SK-N-SH (cell line): Measurements from ENCODE around the gene GDPD5. TPM values are rescaled to one million over a fixed set of nuclear protein-coding genes. Genes with fewer than 3 reads are reported as not detected.

Experiments used
- CTCF ChIA-PET: fragments of 300-600, 350-600 bp; formaldehyde crosslinking; extraction: SDS; loops from one replicate; lab custom pipeline; 2021; lab: Yijun Ruan, JAX
- POLR2A ChIA-PET: fragments of 350-600 bp; sonication (Branson Sonifier 250); formaldehyde crosslinking; extraction: SDS; loops from one replicate; lab custom pipeline; 2020; ENCODE audit warnings: antibody characterized with exemption, inconsistent platforms; lab: Yijun Ruan, JAX
- DNase-seq: peaks from one replicate; pipeline ENCODE4 v3.0.0; 2012
- H2AFZ ChIP-seq: fragments of 200-600 bp; sonication (generic); 2 replicates; pipeline ENCODE4 v1.8.1; 2016; ENCODE audit warnings: antibody characterized with exemption, mild to moderate bottlenecking, low read depth
- H3F3A ChIP-seq: fragments of 200-600 bp; sonication (generic); replicated peaks from 2 replicates; pipeline ENCODE3; 2016; ENCODE audit warnings: antibody characterized with exemption, mild to moderate bottlenecking; ENCODE audit not compliant: insufficient read depth
- H3K27ac ChIP-seq, 2 experiments: fragments of 200-500 bp in 1 of 2; fragments of 200-600 bp in 1 of 2; sonication (Bioruptor generic) in 1 of 2; sonication (generic), shearing (Covaris generic) in 1 of 2; 2 replicates each; pipeline versions ENCODE4 v1.5.1 to v1.6.1; 2014 to 2016; ENCODE audit warnings: low read depth in 2 of 2, inconsistent platforms in 1 of 2, low read length in 1 of 2, mild to moderate bottlenecking in 1 of 2, mixed read lengths in 1 of 2
- H3K27me3 ChIP-seq: fragments of 200-600 bp; sonication (generic), shearing (Covaris generic); 2 replicates; pipeline ENCODE4 v1.6.1; 2016; ENCODE audit warnings: mixed run types; ENCODE audit not compliant: insufficient read depth
- H3K36me3 ChIP-seq, 2 experiments: fragments of 200-500 bp in 1 of 2; fragments of 200-600 bp in 1 of 2; sonication (Bioruptor generic) in 1 of 2; sonication (generic) in 1 of 2; replicated peaks in 1 of 2; 2 replicates each; pipeline versions ENCODE3 to v1.5.1; 2014 to 2016; ENCODE audit warnings: low read length in 1 of 2, mild to moderate bottlenecking in 1 of 2; ENCODE audit not compliant: insufficient read depth in 2 of 2, control insufficient read depth in 1 of 2
- H3K4me1 ChIP-seq, 2 experiments: fragments of 200-500 bp in 1 of 2; fragments of 200-600 bp in 1 of 2; sonication (Bioruptor generic) in 1 of 2; sonication (generic), shearing (Covaris generic) in 1 of 2; 2 replicates each; pipeline versions ENCODE4 v1.5.1 to v1.6.1; 2014 to 2016; ENCODE audit warnings: low read depth in 1 of 2, low read length in 1 of 2, mixed run types in 1 of 2; ENCODE audit not compliant: insufficient read depth in 2 of 2, control insufficient read depth in 1 of 2
- H3K4me2 ChIP-seq: fragments of 200-600 bp; sonication (generic), shearing (Covaris generic); 2 replicates; pipeline ENCODE4 v1.6.1; 2017; ENCODE audit warnings: mixed run types
- H3K4me3 ChIP-seq, 2 experiments: fragments of 200-500 bp in 1 of 2; fragments of 200-600 bp in 1 of 2; sonication (Bioruptor generic) in 1 of 2; sonication (generic), shearing (Covaris generic) in 1 of 2; 2 replicates each; pipeline versions ENCODE4 v1.5.1 to v1.8.1; 2014 to 2016; ENCODE audit warnings: low read depth in 2 of 2, inconsistent platforms in 1 of 2, low read length in 1 of 2, mild to moderate bottlenecking in 1 of 2, mixed read lengths in 1 of 2, moderate library complexity in 1 of 2
- H3K79me2 ChIP-seq: fragments of 200-600 bp; sonication (generic); 2 replicates; pipeline ENCODE4 v1.8.1; 2017; ENCODE audit warnings: mild to moderate bottlenecking; ENCODE audit not compliant: insufficient read depth
- H3K9ac ChIP-seq: fragments of 200-600 bp; sonication (generic); 2 replicates; pipeline ENCODE4 v1.6.1; 2017; ENCODE audit warnings: mixed run types
- H3K9me2 ChIP-seq: fragments of 200-600 bp; sonication (generic); 2 replicates; pipeline ENCODE4 v1.6.1; 2017; ENCODE audit warnings: mixed run types
- H3K9me3 ChIP-seq: fragments of 200-600 bp; sonication (generic); 2 replicates; pipeline ENCODE4 v1.6.1; 2017; ENCODE audit warnings: mixed run types, mild to moderate bottlenecking, moderate library complexity
- H4K20me1 ChIP-seq: fragments of 200-600 bp; sonication (generic); 2 replicates; pipeline ENCODE4 v1.6.1; 2017; ENCODE audit warnings: mild to moderate bottlenecking, mixed run types; ENCODE audit not compliant: insufficient read depth
- EP300 ChIP-seq, 2 experiments: IDR thresholded peaks; 2 replicates each; pipeline versions ENCODE4 v1.4.0 to v1.6.1; 2012; ENCODE audit warnings: borderline replicate concordance in 1 of 2, low read depth in 1 of 2, low read length in 1 of 2
- FOXJ3 ChIP-seq: sonication (generic); formaldehyde crosslinking; IDR thresholded peaks from 2 replicates; pipeline ENCODE4 v1.5.1; 2020; ENCODE audit warnings: mild to moderate bottlenecking, missing genetic modification reagents
- FOXM1 ChIP-seq: IDR thresholded peaks from 2 replicates; pipeline ENCODE4 v1.4.0; 2012; ENCODE audit warnings: low read depth, mild to moderate bottlenecking
- GATA2 ChIP-seq: sonication (generic); formaldehyde crosslinking; IDR thresholded peaks from 2 replicates; pipeline ENCODE4 v1.5.0; 2020; ENCODE audit warnings: mild to moderate bottlenecking, missing genetic modification reagents
- MAX ChIP-seq: IDR thresholded peaks from 2 replicates; pipeline ENCODE4 v1.4.0; 2012; ENCODE audit warnings: low read depth
- MEF2A ChIP-seq: IDR thresholded peaks from 2 replicates; pipeline ENCODE4 v1.4.0; 2012; ENCODE audit warnings: low read depth, borderline replicate concordance
- MXI1 ChIP-seq: IDR thresholded peaks from 2 replicates; pipeline ENCODE4 v1.6.1; 2012; ENCODE audit warnings: mild to moderate bottlenecking, low read depth, low read length, improper control_type of control experiment
- RXRA ChIP-seq: IDR thresholded peaks from 2 replicates; pipeline ENCODE4 v1.4.0; 2012; ENCODE audit warnings: low read depth, mild to moderate bottlenecking, borderline replicate concordance
- SIN3A ChIP-seq: IDR thresholded peaks from 2 replicates; pipeline ENCODE4 v1.6.1; 2012; ENCODE audit warnings: low read depth, mild to moderate bottlenecking, low read length, moderate library complexity, borderline replicate concordance
- TCF12 ChIP-seq: IDR thresholded peaks from 2 replicates; pipeline ENCODE4 v1.4.0; 2012
- TEAD4 ChIP-seq: IDR thresholded peaks from 2 replicates; pipeline ENCODE4 v1.4.0; 2012; ENCODE audit warnings: mild to moderate bottlenecking, borderline replicate concordance; ENCODE audit not compliant: insufficient read depth
- USF1 ChIP-seq: IDR thresholded peaks from 2 replicates; pipeline ENCODE4 v1.4.0; 2012; ENCODE audit warnings: low read depth, borderline replicate concordance
- WGBS: methylation state at CpG from one replicate; pipeline ENCODE4 v1.1.6; 2017; ENCODE audit warnings: low lambda C conversion rate; 5-methylcytosine and 5-hydroxymethylcytosine counted together
- polyA plus RNA-seq, 3 experiments: library from polyadenylated mRNA; depleted of rRNA; stranded (reverse); fragments of >200 nt; gene quantifications; 2 replicates each; pipeline ENCODE4 v1.2.3, GENCODE V29; 2012
- TF ChIP-seq, protein P1 (sequence below): fragments of 150-350 bp; IDR thresholded peaks from 2 replicates; pipeline ENCODE4 v1.6.1; 2016; ENCODE audit warnings: mild to moderate bottlenecking, low read depth, low read length

Gene GDPD5
- polyA plus RNA-seq, 1 of the 3 experiments (the other 2 are of a cell fraction) = 2.2 TPM

DNA sequence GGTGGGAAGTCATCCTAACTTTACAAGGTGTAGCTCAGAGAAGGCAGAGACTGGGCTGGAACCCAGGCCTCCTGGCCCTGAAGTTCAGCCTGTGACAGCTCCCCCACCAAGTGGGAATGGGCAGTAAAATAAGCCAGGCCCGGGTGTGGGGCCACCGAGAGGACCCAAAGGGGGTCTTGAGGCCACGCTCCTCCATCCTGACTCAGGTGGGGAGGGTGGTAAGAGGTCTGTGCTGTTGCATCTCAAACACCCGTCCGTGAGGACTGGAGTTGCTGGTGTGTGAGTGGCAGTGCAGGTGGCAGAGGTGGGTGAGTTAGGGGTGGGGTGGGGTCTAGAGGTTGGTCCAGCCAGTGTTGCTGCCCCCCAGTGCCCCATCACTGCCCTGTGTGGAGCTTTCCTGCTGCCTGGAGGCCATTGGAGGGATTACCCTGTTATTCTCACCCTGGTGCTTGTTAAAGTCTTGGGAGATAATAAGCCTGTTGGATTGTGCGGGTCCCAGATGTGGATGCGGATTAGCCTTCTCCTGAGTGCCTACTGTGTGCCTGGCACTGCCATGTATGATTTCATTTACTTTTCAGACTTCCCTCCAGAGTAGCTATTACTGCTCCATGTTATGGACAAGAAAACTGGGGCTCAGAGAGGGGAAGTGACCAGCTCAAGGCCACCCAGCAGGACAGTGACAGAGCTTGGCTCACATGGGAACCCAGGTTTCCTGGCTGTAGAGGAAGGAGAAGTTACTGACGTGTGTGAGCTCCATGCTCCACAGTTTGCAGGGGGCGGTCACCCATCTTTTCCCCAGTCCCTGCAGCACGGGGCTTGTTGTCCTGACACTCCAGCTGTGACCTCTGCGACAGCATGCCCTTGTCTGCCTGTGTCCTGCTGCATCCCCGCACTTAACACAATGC lies 49.2 kb upstream of the GDPD5 start (continued):
- TF ChIP-seq SIN3A (no peak), FOXM1 (no peak), MXI1 (no peak), TCF12 (no peak), EP300 (IDR thresholded peaks at IDR 0.05; ENCODE audit: borderline replicate concordance in 1 of 2, low read depth in 1 of 2, low read length in 1 of 2) (no peak), MAX (no peak)

GRCh38 chr11:75572744-75573143 lies 47.0 kb upstream of the GDPD5 start:
- Histone ChIP-seq H3K4me2 (no peak overlapping the region), H3K79me2 (peaks cover 10% of the 10 kb centered on the region), H3K36me3 (peaks cover 45 to 60% of the 10 kb centered on the region in 2 experiments), H3K9ac (no peak overlapping the region), H4K20me1 (peaks cover 19% of the 10 kb centered on the region), H2AFZ (no peak overlapping the region)
- CTCF ChIA-PET = interaction anchor here (0.9 kb wide), 1 partner anchor 10 kb away, joined by 3 read pairs; no protein-coding TSS in a partner anchor
- TF ChIP-seq FOXJ3 (no peak), RXRA (no peak)
- TF ChIP-seq, protein P1, sequence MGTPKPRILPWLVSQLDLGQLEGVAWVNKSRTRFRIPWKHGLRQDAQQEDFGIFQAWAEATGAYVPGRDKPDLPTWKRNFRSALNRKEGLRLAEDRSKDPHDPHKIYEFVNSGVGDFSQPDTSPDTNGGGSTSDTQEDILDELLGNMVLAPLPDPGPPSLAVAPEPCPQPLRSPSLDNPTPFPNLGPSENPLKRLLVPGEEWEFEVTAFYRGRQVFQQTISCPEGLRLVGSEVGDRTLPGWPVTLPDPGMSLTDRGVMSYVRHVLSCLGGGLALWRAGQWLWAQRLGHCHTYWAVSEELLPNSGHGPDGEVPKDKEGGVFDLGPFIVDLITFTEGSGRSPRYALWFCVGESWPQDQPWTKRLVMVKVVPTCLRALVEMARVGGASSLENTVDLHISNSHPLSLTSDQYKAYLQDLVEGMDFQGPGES = no peak
- TF ChIP-seq, all 33 proteins: peak for 0
- H3K4me3 ChIP-seq = no peak overlapping the region
- WGBS = 80% methylated on average over 7 of the region's 8 CpGs
- POLR2A ChIA-PET = interaction anchor here (1.0 kb wide), 1 partner anchor 11 kb away, joined by 3 read pairs; no protein-coding TSS in a partner anchor
- H3F3A ChIP-seq = peaks cover 23% of the 10 kb centered on the region
- peaks cover 0 to 5% of the 10 kb centered on the region in 2 experiments; a peak in 1 of 4 replicates for H3K4me1 ChIP-seq
- no peaks in the 10 kb centered on the region for H3K27me3 ChIP-seq
- H3K9me3 ChIP-seq = no peaks in the 10 kb centered on the region
- no peaks in the 10 kb centered on the region for H3K9me2 ChIP-seq
- no peak overlapping the region for H3K27ac ChIP-seq
- DNase-seq = no peak

DNA sequence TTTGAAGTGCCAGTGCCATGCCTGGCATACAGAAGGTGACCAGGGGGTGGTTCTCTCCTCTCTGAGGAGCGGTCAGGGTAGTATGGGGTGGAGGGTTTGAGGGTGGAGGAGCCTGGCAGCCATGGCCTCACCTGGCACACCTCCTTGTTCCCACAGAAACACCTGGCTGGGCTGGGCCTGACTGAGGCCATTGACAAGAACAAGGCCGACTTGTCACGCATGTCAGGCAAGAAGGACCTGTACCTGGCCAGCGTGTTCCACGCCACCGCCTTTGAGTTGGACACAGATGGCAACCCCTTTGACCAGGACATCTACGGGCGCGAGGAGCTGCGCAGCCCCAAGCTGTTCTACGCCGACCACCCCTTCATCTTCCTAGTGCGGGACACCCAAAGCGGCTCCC lies 45.9 kb upstream of the GDPD5 start:
- H3K9me2 ChIP-seq = no peaks in the 10 kb centered on the region
- no peak for DNase-seq
- CTCF ChIA-PET = interaction anchor here (1.2 to 1.5 kb wide), 4 partner anchors 9 to 39 kb away, joined by 3 to 4 read pairs (median 3); no protein-coding TSS in a partner anchor
- H3K9me3 ChIP-seq = no peaks in the 10 kb centered on the region
- no peaks in the 10 kb centered on the region; a peak in 1 of 4 replicates for H3K4me1 ChIP-seq
- H3K4me2 ChIP-seq = no peak overlapping the region
- H3K79me2 ChIP-seq = peaks cover 22% of the 10 kb centered on the region
- no peak overlapping the region for H3K9ac ChIP-seq
- peaks cover 23% of the 10 kb centered on the region for H3F3A ChIP-seq
- H4K20me1 ChIP-seq = peaks cover 30% of the 10 kb centered on the region
- H3K27ac ChIP-seq = no peak overlapping the region
- H2AFZ ChIP-seq = no peak overlapping the region
- no peaks in the 10 kb centered on the region for H3K27me3 ChIP-seq
- TF ChIP-seq GATA2 = no peak
- TF ChIP-seq FOXM1 = no peak
- TF ChIP-seq TCF12 = no peak
- no peak for TF ChIP-seq EP300 (IDR thresholded peaks at IDR 0.05; ENCODE audit: borderline replicate concordance in 1 of 2, low read depth in 1 of 2, low read length in 1 of 2)
- TF ChIP-seq FOXJ3 = no peak
- no peak for TF ChIP-seq TEAD4
- no peak for TF ChIP-seq USF1
- TF ChIP-seq MEF2A = no peak
- POLR2A ChIA-PET = interaction anchor here (0.8 to 1.3 kb wide), 2 partner anchors 11 to 18 kb away, joined by 3 to 7 read pairs; no protein-coding TSS in a partner anchor
- WGBS = 98% methylated on average over 11 of the region's 14 CpGs
- no peak overlapping the region for H3K4me3 ChIP-seq
- H3K36me3 ChIP-seq = peaks cover 54 to 69% of the 10 kb centered on the region in 2 experiments
